HG03354 (cell line): ENCODE data around the gene NT5DC1.

Experiments used
- ATAC-seq: cut with Tn5 transposase; IDR thresholded peaks from one replicate; pipeline ENCODE4 v1.9.1; 2021; ENCODE audit warnings: mild to moderate bottlenecking; ENCODE audit not compliant: unreplicated experiment, poor library complexity, severe bottlenecking

NT5DC1 gene

DNA sequence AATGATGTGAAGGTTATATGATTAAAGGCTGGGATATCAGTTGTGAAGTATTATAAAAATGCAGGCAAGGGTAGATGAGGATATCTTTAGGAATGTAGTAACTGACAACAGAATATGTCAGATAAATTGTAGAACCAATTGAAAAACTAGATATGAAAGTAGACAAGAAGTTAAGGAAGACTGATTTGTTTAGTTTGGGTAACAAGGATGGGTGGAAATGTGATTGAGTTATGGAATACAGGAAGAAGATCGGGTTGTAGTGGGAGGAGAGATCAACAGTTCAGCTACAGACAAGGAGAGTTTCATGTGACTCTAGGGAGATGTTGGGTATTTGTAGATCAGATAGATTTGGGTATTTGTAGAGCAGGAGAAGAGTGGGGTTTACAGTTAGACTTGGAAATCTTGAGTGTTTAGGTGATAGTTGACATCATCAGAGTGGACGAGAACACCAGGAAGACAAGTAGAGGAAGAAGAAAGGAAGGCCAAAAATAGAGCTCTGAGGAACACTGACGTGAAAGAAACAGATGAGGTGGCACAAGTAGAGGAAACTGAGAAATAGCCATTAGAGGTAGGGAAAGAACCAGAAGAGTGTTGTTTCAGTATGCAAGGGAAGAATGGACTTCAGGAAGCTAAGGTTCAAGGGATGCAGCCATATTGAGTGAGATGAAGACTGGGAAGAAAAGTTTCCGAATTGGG, 191.2 kb downstream of the NT5DC1 start:
- ATAC-seq = no peak

DNA sequence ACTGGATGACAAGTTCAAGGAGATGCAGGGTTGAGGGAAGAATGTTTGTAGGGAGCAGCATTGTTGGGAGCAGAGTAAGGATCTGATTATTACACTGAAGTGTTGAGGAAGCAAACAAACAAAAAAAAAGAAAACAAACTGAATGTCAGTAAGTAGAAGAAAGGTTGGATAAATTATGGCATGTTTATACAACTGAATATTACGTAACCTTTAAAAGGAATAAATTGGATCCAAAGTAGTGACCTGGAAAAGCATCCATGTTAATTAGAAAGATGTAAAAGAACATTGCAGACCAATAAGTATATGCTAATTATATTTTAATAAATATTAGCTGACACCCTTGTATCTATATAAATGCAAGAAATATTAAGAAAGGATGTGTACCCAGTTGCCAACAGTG, 191.9 kb downstream of the NT5DC1 start:
- no peak for ATAC-seq

DNA sequence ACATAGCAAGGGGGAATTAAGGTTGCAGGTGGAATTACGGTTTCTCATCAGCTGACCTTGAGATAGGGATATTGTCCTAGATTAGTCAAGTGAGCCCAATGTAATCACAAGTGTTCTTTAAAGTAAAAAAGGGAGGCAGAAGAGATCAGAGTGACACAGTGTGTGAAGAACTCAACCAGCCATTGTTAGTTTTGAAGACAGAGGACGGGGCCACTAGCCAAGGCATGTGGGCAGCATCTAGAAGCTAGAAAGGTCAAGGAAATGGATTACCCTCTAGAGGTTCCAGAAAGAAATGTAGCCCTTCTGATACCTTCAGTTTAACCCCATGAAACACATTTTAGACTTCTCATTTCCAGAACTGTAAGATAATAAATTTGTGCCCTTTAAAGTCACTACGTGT, 197.6 kb downstream of the NT5DC1 start:
- ATAC-seq = peak; percentile 13

DNA sequence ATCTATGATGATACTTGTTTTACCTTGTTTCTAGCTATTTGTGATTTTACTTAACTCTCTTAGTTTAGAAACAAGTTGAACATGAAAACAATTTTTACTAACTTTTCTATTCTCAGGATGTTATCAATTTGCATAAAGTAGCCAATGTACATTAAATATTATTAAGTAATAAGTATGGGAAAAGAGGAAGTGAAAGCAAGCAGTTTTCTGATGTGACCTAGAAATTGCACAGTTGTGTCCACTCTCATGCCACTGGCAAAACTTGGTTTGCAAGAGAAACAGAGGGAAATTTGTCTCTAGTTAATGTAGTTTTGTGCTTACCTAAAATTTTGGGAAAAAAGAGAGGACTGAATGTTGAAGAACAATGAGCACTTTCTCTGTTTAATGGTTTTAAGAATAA, 198.3 kb downstream of the NT5DC1 start:
- peak; percentile 89 for ATAC-seq
